ENCODE measurements around the gene ABCB4.

ABCB4 gene

DNA sequence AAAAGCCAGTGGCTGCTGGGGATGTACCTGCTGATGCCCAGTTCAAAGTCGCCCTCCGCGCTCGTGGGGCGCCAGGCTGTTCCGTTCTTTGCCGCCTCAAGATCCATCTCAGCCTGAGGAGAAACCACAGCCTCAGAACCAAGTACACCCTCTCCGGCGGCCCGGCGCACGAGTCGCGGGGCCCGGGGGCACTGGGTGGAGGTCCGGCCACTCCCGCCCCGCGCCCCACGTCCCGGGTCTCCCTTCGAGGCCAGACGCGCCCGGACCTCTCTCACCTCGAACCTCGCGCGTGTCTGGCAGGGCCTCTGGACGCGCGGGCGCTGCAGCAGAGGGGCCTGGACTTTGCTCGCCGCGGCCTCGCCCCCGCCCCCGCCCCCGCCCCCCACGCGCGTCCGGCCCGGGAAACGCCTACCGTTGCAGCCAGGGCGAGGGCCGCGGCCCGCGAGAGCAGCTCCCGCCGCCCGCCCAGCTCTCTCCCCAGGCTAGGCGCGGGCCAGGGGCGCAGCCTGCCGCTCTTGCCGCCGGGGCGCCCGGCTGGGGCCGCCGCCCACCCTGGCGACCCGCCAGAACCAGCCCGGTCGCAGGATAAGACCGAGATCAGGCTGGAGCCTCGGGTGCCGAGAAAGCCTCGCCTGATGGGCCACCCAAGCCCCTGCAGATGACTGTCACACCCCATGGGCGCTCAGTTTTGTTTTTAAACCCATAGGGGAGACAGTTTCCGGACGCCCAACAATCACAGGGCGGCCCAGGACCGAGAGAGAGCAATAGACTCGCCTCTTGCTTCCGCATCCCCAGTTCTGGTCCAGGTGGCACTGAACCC is at the start of gene ABCB4:
Gene ABCB4, minus strand, starts transcription at position 322 of the 820 bp plus-strand sequence. Its CDS starts 215 bp downstream, at position 107.
- in situ Hi-C loops (cut with MboI; ENCODE audit: low sequenced_read_pairs): no loop called here

DNA sequence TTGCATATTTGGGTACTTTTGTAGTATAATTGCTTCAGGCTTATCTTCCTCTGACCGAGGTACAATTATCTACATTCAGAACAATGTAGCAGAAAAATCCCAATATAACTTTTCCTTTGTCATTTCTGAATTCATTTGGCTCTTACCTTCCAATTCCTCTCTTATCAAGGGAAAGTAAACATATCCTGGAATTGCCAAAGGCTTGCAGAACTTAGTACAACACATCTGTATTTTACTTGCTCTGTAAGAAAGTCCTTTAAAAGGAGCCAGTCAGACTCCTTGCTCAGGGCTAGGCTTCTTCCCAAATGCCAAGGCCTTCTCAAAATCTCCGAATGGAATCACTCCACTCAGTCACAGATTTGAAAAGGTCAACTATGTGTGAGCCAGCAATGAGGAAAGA is 43.3 kb upstream of the ABCB4 start:
- in situ Hi-C loops (cut with MboI; ENCODE audit: low sequenced_read_pairs): no loop called here

DNA sequence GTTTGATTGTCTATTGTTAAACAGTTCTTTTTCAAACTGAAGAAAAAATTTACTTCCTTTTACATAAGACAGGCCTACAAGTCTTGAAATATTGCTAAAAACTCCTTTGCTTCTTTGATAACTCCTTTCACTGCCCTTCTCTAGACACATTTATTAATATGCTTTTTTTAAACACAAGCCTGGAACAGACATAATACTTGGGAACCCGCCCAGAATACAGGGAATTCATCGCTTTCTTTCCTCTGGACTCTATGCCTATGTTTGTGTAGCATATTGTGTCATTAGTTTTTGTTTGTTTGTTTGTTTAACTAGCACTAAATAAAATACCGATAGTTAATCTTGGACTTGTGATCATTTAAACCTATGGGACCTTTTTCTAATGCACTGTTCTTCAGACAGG is 42.4 kb upstream of the ABCB4 start:
- in situ Hi-C loops (cut with MboI; ENCODE audit: low sequenced_read_pairs): no loop called here

DNA sequence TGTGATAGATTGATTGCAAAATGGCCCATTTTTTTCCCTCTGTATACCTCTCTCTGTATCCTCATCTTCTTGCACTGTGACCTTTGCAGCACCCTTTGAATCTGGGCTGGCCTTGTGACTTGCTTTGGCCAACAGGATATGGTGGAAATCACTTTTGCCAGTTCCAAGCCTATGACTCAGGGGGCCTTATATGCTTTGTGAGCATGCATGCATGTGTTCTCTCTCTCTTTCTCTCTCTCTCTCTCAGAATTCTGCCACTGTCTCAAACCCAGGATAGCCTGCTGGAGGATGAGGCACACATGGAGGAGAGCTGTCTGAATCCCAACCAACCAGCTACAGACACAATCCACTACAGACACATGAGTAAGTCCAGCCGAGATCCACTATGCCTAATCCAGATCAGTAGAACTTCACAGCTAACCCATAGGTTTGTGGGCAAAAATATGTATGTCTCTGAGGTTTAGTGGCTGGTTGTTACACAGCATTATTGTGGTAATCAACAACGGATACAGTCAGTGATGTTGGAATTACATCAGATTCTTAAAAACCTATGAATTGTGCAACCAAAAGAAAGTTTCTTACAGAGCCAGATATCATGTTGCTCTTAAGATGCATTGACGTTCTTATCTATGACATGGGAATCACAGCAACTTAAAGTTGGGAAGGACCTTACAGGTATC is 41.8 kb upstream of the ABCB4 start:
- in situ Hi-C loops (cut with MboI; ENCODE audit: low sequenced_read_pairs): no loop called here

DNA sequence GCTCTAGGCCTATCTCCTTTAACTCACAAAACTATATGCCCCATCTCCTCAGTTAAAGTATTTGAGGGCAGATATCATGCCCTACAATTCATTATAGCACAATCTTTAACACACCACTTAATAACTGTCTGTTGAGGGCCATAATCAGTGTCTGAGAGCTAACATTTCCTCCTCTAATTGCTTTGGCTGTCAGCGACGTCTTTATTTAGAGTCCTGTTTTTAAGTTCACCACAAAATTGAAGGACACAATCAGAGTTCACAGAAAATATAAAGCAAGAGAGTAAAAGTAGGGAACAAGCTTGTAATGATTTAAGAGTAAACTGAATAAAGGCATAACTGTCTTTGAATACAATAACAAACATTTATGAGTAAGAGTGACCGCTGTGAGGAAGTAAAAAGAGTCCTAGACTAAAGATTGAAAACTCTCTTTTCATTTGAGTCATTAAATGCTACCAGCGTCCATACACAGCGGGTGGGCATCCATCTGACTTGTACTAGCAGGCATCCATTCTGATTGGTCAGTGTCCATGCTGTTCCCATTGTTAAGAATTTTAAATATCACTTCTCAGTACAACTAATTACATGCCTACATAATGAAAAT is 38.4 kb upstream of the ABCB4 start:
- in situ Hi-C loops (cut with MboI; ENCODE audit: low sequenced_read_pairs): no loop called here

DNA sequence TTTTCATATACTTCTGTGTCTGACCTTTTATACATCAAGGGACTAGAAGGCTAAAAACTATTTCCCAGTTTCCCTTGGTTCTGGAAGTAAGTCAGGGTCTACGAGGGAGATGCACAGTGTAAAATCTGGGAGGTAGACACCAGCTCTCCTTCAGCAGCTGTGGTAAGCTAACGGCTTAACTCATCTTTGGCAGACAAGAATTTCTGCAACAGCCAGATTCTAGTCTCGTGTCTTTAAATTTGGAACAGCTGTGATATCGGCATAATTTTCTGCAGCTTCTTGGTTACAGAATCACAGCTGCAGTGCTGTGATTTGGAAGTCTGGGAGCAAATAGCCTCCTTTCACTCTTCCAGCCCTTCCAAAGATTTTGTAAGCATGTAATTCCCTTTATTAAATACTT is 37.4 kb upstream of the ABCB4 start:
- in situ Hi-C loops (cut with MboI; ENCODE audit: low sequenced_read_pairs): no loop called here

- in situ Hi-C loops (cut with MboI; ENCODE audit: low sequenced_read_pairs): no loop called here
Measured at GRCh38 chr7:87511510-87511909, 36.0 kb upstream of the ABCB4 start.

- in situ Hi-C loops (cut with MboI; ENCODE audit: low sequenced_read_pairs): no loop called here
Measured at GRCh38 chr7:87510411-87510875, 35.0 kb upstream of the ABCB4 start.

DNA sequence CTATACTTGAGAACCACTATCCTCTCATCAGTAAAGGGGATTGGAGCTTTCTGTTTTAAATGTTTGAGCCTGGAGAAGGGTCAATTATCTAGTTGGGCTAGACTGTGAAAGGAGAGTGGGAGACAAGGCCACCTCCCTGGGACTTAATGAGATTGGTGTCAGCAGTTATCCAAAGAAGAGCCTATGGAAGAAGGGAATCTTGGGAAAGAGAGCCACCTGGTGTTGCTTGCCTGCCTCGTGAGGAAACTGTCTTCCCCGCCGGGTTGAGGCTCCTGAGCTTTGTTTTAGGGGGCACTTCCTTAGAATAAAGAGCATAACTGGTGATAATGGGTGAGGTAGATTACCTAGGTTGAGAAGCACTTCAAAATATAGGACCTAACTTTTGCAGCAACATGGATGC is 32.0 kb upstream of the ABCB4 start:
- in situ Hi-C loops (cut with MboI; ENCODE audit: low sequenced_read_pairs): no loop called here

GRCh38 chr7:87506246-87507180 is 31.0 kb upstream of the ABCB4 start:
- in situ Hi-C loops (cut with MboI; ENCODE audit: low sequenced_read_pairs): no loop called here

GRCh38 chr7:87505557-87506245 is 30.2 kb upstream of the ABCB4 start:
- in situ Hi-C loops (cut with MboI; ENCODE audit: low sequenced_read_pairs): no loop called here

DNA sequence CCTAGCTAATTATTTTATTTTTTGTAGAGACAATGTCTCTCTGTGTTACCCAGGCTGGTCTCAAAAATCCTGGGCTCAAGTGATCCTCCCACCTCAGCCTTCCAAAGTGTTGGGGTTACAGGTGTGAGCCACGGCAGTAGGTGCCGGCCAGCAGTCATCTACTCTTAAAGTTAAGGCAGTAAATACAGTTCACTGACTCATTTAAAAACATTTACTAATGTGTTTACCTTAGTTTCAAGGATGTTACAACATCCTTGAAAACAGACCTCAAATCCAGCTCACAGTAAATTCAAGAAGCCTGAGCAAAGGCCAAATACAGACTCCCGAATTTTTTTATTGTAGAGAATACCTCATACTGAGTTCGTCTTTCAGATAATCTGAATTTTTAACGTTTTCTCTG is 29.6 kb upstream of the ABCB4 start:
- in situ Hi-C loops (cut with MboI; ENCODE audit: low sequenced_read_pairs): no loop called here

DNA sequence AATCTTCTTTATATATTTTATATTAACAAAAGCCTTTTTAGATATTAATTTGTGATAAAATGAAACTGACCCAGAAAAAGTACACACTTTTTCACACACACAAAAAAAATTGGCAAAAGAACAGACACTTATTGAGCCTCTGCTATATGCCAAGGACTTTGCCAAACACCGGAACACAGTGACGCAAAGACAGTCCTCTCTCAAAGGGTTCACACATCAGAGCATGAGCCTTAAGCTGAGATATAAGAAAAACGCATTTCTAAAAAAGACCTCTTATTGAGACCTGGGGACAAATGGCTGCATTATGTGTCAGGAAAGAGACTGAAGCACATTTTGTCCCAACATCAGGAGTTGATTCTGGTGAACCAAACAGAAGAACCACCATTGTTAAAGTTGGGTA is 24.0 kb upstream of the ABCB4 start:
- in situ Hi-C loops (cut with MboI; ENCODE audit: low sequenced_read_pairs): no loop called here

DNA sequence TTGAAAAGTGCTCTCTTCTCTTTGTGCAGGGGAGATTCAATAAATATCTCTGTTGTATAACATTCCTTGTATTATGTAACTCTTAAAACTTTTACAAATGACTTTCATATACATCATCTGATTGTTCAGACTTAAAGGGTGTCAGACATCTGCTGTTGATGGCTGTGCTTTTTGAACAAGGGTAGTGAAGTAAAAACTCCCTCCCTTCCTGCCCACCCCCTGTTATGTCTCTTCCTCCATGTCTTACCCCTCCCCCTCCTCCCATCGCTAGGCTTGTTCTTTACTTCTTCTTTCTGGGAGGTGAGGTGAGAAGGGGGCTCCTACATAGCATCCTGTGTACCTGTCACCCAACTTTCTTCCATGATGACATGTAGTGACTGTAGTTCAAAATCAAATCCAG is 23.4 kb upstream of the ABCB4 start:
- in situ Hi-C loops (cut with MboI; ENCODE audit: low sequenced_read_pairs): no loop called here

DNA sequence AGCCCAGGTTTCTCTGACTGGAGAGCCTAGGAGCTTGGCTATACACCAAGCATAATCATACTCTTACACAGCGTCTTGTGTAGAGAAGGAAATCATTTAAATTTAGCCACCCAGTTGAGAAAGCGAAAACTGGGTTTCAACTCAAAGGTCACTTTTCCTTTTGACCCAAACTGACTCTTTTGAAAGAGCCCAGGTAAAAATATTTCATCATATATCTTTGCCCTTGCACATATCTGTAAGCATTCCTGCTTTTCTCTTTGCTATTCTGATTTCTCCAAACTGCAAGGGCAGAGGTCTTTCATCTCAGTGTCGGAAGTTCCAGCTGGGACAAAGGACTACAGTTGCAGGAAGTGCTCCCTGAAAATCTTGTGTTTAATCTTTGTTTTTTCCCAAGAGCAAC is 22.0 kb upstream of the ABCB4 start:
- in situ Hi-C loops (cut with MboI; ENCODE audit: low sequenced_read_pairs): no loop called here

GRCh38 chr7:87495366-87495765 is 19.9 kb upstream of the ABCB4 start:
- in situ Hi-C loops (cut with MboI; ENCODE audit: low sequenced_read_pairs): no loop called here

DNA sequence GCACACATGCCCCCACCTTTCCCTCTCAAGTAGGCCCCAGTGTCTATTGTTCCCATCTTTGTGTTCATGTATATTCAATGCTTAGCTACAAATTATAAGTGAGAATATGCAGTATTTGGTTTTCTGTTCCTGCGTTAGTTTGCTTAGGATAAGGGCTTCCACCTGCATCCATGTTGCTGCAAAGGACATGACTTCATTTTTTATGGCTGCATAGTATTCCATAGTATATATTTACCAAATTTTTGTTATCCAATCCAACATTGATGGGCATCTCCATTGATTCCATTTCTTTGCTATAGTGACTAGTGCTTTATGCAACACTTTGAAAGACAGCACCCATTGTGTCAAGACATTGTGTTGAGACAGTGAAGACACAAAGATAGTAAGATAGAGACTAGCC is 19.0 kb upstream of the ABCB4 start:
- in situ Hi-C loops (cut with MboI; ENCODE audit: low sequenced_read_pairs): no loop called here

- in situ Hi-C loops (cut with MboI; ENCODE audit: low sequenced_read_pairs): no loop called here
Measured at GRCh38 chr7:87483131-87483530, 7.7 kb upstream of the ABCB4 start.

DNA sequence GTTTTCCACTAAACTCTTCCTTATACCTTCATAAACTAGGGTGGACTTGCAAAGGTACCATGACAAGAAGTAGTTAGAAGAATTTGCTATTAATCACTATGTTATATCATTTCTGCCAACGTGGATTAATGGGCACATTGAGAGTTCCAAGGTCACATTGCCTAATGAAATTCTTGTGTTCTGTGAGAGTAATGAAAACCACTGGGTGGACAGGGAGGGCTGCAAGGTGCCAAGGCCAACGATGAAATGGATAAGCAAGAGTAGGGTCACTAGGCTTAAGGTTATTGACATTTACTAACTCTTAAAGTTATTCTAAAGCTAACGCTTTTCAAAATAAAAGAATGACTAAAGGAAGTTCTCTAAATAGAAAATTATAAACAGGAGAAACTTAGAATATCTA is 6.6 kb upstream of the ABCB4 start:
- in situ Hi-C loops (cut with MboI; ENCODE audit: low sequenced_read_pairs): no loop called here

DNA sequence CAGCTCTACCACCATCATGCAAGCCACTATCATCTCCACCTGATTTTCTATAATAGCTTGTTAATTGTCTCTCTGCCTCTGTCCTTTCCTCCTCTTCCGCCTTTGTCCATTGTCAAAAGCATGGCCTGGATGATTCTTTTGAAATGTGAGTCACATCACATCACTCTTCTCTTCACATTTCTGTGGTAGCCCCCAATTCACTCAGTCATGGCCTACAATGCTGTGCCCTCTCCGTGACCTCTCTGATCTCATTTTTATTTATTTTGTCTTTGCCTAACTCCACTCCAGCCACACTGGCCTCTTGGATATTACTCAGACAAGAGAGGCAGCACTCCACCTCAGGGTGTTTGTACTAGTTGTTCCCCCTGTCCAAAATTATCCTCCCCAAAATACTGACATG is 4.9 kb upstream of the ABCB4 start:
- in situ Hi-C loops (cut with MboI; ENCODE audit: low sequenced_read_pairs): no loop called here

Measured in HL-60/S4 treated with retinoic acid at 250 ng/mL for 4 days and 3 days (cell line).